Adrenal gland (tissue), 12 donors: Measurements from ENCODE around the gene RASSF5. TPM values are rescaled to one million over a fixed set of nuclear protein-coding genes. Genes with fewer than 3 reads are reported as not detected.

ENCODE experiments used
- DNase-seq, 7 donors: peaks; one replicate each; pipeline ENCODE4 v3.0.0-alpha.2; 2019 to 2020
- H3K27ac ChIP-seq, 5 donors: fragments of 200-600 bp; sonication (generic) in 4 of 5; 1 replicate in 3 of 5; 2 replicates in 2 of 5; pipeline versions ENCODE4 v1.5.1 to v1.8.0; 2016 to 2020; ENCODE audit warnings: mild to moderate bottlenecking in 1 of 5
- H3K27me3 ChIP-seq: fragments of 200-600 bp; 2 replicates; pipeline ENCODE4 v1.8.0; 2021
- H3K36me3 ChIP-seq, 2 donors: fragments of 200-600 bp; replicated peaks in 1 of 2; 1 replicate in 1 of 2; 2 replicates in 1 of 2; pipeline versions ENCODE4 v1.5.1 to v1.8.0; 2018 to 2022
- H3K4me1 ChIP-seq, 2 donors: fragments of 200-600 bp; replicated peaks in 1 of 2; 1 replicate in 1 of 2; 2 replicates in 1 of 2; pipeline versions ENCODE4 v1.5.1 to v1.8.0; 2018 to 2021
- H3K4me3 ChIP-seq, 4 donors: fragments of 200-600 bp; sonication (generic) in 3 of 4; one replicate each; pipeline ENCODE4 v1.5.1; 2016 to 2018
- H3K9me3 ChIP-seq, 3 donors: fragments of 200-600 bp; sonication (generic) in 1 of 3; replicated peaks in 1 of 3; 1 replicate in 2 of 3; 2 replicates in 1 of 3; pipeline versions ENCODE4 v1.5.1 to v1.8.0; 2016 to 2021
- CTCF ChIP-seq, 6 experiments: fragments of 450-650 bp in 4 of 6; fragments of 200-600 bp in 2 of 6; sonication (generic) in 1 of 6; IDR thresholded peaks; 1 replicate in 5 of 6; 2 replicates in 1 of 6; pipeline versions ENCODE4 v1.5.1 to v1.8.0; 2016 to 2021; ENCODE audit warnings: antibody characterized with exemption in 6 of 6, mild to moderate bottlenecking in 2 of 6, moderate library complexity in 1 of 6
- POLR2A ChIP-seq, 2 donors: fragments of 450-650 bp; IDR thresholded peaks; one replicate each; pipeline ENCODE4 v1.6.1; 2017; ENCODE audit warnings: antibody characterized with exemption in 2 of 2, mild to moderate bottlenecking in 2 of 2, moderate library complexity in 1 of 2
- WGBS, 4 donors: extraction: QIAGEN DNeasy Blood & Tissue Kit in 2 of 4; methylation state at CpG; one replicate each; pipeline versions ENCODE4 v1.1.5 to v1.1.7; 2013 to 2017; 5-methylcytosine and 5-hydroxymethylcytosine counted together
- intact Hi-C, 2 donors: fragments of 100-400 bp; cut with DNase I; formaldehyde crosslinking; loops; one replicate each; pipeline versions ENCODE4 v1.14.1 to v1.15.0; 2022 to 2023
- polyA plus RNA-seq, 3 donors: library from polyadenylated mRNA; stranded (reverse); fragments of 200-250 nt in 2 of 3; fragments of 350-450 nt in 1 of 3; fragmentation: Illumina TruSeq in 1 of 3; extraction: RNeasy Lipid Tissue Mini Kit (QIAGEN cat#74804) in 1 of 3; gene quantifications; one replicate each; pipeline ENCODE4 v1.2.3, GENCODE V29; 2013 to 2014
- total RNA-seq, 9 donors: library from RNA; depleted of rRNA in 4 of 9; stranded (reverse); fragments of >200 nt in 4 of 9; fragments of 120-200 nt in 1 of 9; fragmentation: NEBNext Ultra II Directional in 1 of 9; extraction: Animal tissue kit (Norgen Biotek cat#: 25700) in 1 of 9; gene quantifications; one replicate each; pipeline versions ENCODE4 v1.1.0 to v1.2.4, GENCODE V29; 2013 to 2023
- donor health status: healthy with polysubstance abuse.
- donor health status: Bipolar disorder and iron deficiency.
- donor health status: DM: yes; HTN: yes; CAD: no.
- donor health status: DM: no; HTN: no; CAD: no.
- donor health status: DM: no; HTN: no; CAD: no.
- donor health status: DM: yes; HTN: yes; CAD: no.

Gene RASSF5
- total and polyA plus RNA-seq, 12 donors, result 7.1 to 57.9 (median 27.0) TPM

DNA sequence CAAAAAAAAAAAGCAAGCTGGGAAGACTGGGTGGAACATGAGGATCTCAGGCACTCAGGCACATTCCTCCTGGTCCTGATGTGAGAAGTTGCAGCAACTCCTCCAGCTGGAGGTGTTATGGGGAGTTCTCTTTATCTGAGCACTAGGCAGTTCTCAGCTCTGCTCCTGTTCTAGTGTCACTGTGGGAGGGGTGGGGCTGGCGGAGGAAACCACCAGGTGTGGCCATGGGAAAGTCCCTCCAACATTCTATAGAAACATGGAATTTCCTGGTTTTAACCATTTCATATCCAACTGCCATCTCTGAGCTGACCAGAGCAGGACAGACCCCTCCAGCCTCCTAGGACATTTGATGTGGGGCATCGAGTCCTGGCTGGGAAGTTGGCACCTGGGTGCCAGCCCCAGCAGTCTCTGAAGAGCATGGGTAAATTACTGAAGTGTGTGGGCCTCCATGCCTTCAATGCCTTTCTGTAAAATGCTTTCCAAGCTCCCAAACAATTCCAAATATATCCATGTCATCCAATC lies 37.9 kb upstream of the RASSF5 start:
- H3K4me3 ChIP-seq, result peak overlapping the region in 1 of 4 donors; percentile 54
- WGBS, 4 donors, result 54 to 74% (median 71%) methylated on average over 2 of the region's 2 CpGs
- H3K27me3 ChIP-seq, result no peaks in the 10 kb centered on the region
- intact Hi-C loops, result no loop called here
- no peaks in the 10 kb centered on the region for H3K36me3 ChIP-seq
- H3K9me3 ChIP-seq, result no peaks in the 10 kb centered on the region
- peaks cover 9 to 40% of the 10 kb centered on the region in 2 donors for H3K4me1 ChIP-seq
- TF ChIP-seq CTCF (IDR thresholded peaks at IDR 0.05), result no peak
- TF ChIP-seq POLR2A (IDR thresholded peaks at IDR 0.05), result no peak
- no peak for DNase-seq
- H3K27ac ChIP-seq, result no peak overlapping the region

- intact Hi-C loops, result loop anchor here in 1 of 2 donors (10.0 kb wide), 1 partner anchor 445 kb away; no protein-coding TSS in a partner anchor
- Histone ChIP-seq H3K9me3 (no peaks in the 10 kb centered on the region), H3K4me3 (peak within 1 kb of the TSS; percentile 35 to 65 (median 58)), H3K27me3 (no peaks in the 10 kb centered on the region), H3K27ac (peak within 1 kb of the TSS in 1 of 5 donors; percentile 38), H3K36me3 (no peaks in the 10 kb centered on the region), H3K4me1 (peaks cover 4 to 34% of the 10 kb centered on the region in 2 donors)
- TF ChIP-seq POLR2A (IDR thresholded peaks at IDR 0.05), result peak in 1 of 2 donors; percentile 29
- TF ChIP-seq CTCF (IDR thresholded peaks at IDR 0.05), result peak in 4 of 6 experiments; percentile 22 to 49 (median 40)
- DNase-seq, result peak in 6 of 7 donors; percentile 42 to 79 (median 66)
- WGBS, 4 donors, result 18 to 26% (median 21%) methylated on average over 10 of the region's 10 CpGs
Observed at GRCh38 chr1:206469933-206470691, 37.2 kb upstream of the RASSF5 start, which contains the start of gene IKBKE. Gene IKBKE (plus strand): TSS chr1:206470476. CDS start chr1:206473228, 2,752 bp downstream.

DNA sequence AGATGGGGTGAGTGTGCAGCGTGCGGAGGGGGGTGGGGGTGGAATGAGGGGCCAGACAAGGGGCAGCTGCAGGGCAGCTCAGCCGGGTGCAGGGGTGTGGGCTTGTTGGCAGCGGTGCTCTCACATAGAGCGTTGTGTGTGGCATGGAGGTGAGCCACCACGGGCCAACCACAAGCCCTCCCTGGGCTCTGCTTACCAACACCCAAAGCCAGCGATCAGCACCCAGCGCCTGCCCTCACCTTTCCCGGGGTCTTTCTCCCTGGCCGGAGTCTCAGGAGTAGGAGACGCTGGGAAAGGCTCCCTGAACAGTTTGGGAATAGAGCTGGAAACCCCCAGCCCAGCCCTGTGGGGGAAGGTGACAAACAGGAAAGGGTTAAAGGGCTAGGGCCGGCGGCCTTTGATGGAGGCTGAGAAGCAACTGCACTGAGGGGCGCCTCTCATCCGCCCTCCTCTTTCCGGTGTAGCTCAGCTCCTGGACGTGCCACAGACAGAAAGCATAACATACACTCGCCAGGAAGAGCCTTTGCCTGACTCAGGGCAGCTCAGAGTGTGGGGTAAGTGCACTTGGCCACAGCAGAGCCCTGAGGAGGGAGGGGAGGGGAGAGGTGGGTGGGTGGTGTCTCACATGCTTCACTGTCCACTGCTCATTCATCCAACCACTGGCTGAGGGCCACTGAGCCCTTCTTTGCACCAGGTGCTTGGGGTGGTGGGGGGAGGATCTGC lies 36.5 kb upstream of the RASSF5 start:
- H3K27ac ChIP-seq, result peak overlapping the region in 1 of 5 donors; percentile 38
- intact Hi-C loops, result loop anchor here in 1 of 2 donors (10.0 kb wide), 1 partner anchor 444 kb away; no protein-coding TSS in a partner anchor

More for the DNA sequence above, 36.5 kb upstream of the RASSF5 start:
- H3K4me3 ChIP-seq, result peak overlapping the region; percentile 35 to 65 (median 58)
- H3K9me3 ChIP-seq, result no peaks in the 10 kb centered on the region
- peak in 4 of 7 donors; percentile 39 to 51 (median 51) for DNase-seq
- TF ChIP-seq CTCF (IDR thresholded peaks at IDR 0.05) (peak in 1 of 6 experiments; percentile 4), POLR2A (IDR thresholded peaks at IDR 0.05) (peak in 1 of 2 donors; percentile 21)
- H3K27me3 ChIP-seq, result no peaks in the 10 kb centered on the region
- peaks cover 4 to 32% of the 10 kb centered on the region in 2 donors for H3K4me1 ChIP-seq
- 0 to 3% (median 2%) methylated on average over 11 to 18 of the region's 18 CpGs; no CpG with 5 or more reads in 1 of the 4 donors for WGBS, 4 donors
- no peaks in the 10 kb centered on the region for H3K36me3 ChIP-seq
